Right ventricle myocardium superior (tissue), 1 donor: ENCODE results near the gene DYNLL2. TPM values are rescaled to one million over a fixed set of nuclear protein-coding genes. Genes with fewer than 3 reads are reported as not detected.
"Not testable (repeated sequence)": the region's sequence is repeated elsewhere in the genome, so short reads cannot be mapped to it uniquely, and the experiment has no call there.

Experiments
- ATAC-seq: fragments of 200-7000 bp; cut with Tn5 transposase; one replicate; pipeline ENCODE4 v1.9.1; 2020; ENCODE audit warnings: mild to moderate bottlenecking; ENCODE audit not compliant: poor library complexity
- DNase-seq: peaks from one replicate; pipeline ENCODE4 v3.0.0-alpha.2; 2020
- intact Hi-C: fragments of 100-400 bp; cut with DNase I; formaldehyde crosslinking; loops from one replicate; pipeline ENCODE4 v1.11.2; 2022
- total RNA-seq: library from RNA; stranded (reverse); fragmentation: NEBNext Ultra II Directional; extraction: Animal tissue kit (Norgen Biotek cat#: 25700); gene quantifications from one replicate; pipeline ENCODE4 v1.2.1, GENCODE V29; 2021
- donor health status: DM: no; HTN: yes; CAD: no; lungs with severe emphysema.

DYNLL2 gene
- total RNA-seq, 1 donor from 2014 or later, result 81.5 TPM

DNA sequence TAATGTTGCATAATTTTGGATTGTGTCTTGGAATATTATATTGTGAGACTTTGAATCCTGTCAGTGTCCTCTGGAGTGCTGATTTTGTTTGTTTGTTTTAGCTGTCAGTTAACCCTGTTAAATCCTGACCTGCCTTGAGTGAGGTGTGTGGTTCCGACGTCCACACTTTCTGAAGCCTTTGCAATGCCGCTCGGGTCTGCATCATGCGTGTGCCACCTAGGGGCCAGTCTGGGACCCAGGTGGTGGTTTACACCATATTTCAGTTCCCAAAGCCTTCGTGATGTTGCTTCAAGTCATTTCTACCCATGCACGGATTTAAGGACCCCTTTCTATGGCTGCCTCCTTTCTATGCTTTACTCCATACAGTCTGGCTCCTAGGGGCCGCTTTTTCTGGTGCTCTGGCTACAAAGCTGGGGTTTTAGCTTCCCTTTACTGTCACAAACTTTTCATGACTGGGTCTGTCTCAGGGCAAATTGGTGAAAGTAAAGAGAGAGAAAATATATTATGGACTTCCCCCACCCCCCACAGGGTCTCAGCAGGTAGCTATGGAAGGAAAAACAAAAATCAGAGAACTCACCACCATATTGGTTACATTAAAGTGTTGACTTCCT is 53.6 kb downstream of the DYNLL2 start:
- intact Hi-C loops, result no loop called here
- DNase-seq (no peak), ATAC-seq (no peak)

DNA sequence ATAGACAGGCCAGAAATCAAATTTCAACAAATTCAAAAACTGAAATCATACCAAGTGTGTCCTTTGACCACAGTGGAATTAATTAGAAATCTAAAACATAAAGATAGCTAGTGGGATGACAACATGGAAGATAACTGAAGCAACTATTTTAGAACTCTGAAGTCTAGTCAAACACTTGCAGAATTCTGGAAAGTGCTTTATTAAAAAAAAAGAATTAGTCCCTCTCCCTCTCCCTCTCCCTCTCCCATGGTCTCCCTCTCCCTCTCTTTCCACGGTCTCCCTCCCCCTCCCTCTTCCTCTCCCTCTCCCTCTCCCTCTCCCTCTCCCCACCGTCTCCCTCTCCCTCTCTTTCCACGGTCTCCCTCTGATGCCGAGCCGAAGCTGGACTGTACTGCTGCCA is 58.3 kb downstream of the DYNLL2 start:
- ATAC-seq, result no peak
- DNase-seq, result no peak
- intact Hi-C loops, result no loop called here

DNA sequence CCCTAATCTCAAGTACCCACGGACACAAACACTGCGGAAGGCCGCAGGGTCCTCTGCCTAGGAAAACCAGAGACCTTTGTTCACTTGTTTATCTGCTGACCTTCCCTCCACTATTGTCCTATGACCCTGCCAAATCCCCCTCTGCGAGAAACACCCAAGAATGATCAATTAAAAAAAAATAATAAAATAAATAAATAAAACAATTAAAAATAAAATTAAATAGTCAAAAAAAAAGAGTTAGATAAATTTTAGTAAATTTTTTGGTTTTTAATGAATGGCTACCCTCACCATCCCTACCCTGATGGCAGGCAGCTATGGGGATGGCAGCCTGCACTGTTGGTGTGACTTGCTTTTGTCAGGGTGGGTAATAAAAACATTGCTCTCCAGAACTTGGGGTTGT is 60.1 kb downstream of the DYNLL2 start:
- DNase-seq, intact Hi-C loops, ATAC-seq: not testable (repeated sequence)

DNA sequence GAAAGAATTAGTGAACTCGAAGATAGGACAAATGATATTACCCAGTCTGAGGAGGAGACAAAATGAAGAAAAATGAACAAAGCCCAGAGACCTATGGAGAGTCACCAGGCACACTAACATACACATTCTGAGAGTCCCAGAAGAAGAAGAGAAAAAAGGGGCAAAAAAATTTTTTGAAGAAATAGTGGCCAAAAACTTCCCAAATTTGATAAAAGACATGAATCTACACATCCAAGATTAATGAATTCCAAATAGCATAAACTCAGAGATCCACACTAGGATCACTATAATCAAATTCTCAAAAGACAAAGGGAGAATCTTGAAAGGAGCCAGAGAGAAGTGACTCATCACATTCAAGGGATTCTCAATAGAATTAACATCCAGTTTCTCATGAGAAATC is 61.6 kb downstream of the DYNLL2 start:
- intact Hi-C loops, result no loop called here
- ATAC-seq (no peak), DNase-seq (no peak)

Other genes starting within 250 kb of the DYNLL2 start
- gene MRPS23, start 233.4 kb upstream of the DYNLL2 start, total RNA-seq, result 89.8 TPM
- 44.6 TPM for gene CUEDC1, start 128.0 kb upstream of the DYNLL2 start, total RNA-seq
- 73.7 TPM for gene VEZF1, start 95.2 kb upstream of the DYNLL2 start, total RNA-seq
- 90.9 TPM for gene SRSF1, start 76.2 kb upstream of the DYNLL2 start, total RNA-seq
- gene OR4D1, start 65.0 kb downstream of the DYNLL2 start, total RNA-seq, result not detected
- gene OR4D2, start 83.6 kb downstream of the DYNLL2 start, total RNA-seq, result not detected
- not detected for gene EPX, start 109.3 kb downstream of the DYNLL2 start, total RNA-seq
- gene MKS1, start 135.8 kb downstream of the DYNLL2 start, total RNA-seq, result 7.9 TPM
- gene LPO, start 155.2 kb downstream of the DYNLL2 start, total RNA-seq, result not detected
- gene MPO, start 197.5 kb downstream of the DYNLL2 start, total RNA-seq, result 0.05 TPM
- 13.6 TPM for gene TSPOAP1, start 245.4 kb downstream of the DYNLL2 start, total RNA-seq